Measurements from ENCODE around the gene HNRNPLL.

The HNRNPLL gene

DNA sequence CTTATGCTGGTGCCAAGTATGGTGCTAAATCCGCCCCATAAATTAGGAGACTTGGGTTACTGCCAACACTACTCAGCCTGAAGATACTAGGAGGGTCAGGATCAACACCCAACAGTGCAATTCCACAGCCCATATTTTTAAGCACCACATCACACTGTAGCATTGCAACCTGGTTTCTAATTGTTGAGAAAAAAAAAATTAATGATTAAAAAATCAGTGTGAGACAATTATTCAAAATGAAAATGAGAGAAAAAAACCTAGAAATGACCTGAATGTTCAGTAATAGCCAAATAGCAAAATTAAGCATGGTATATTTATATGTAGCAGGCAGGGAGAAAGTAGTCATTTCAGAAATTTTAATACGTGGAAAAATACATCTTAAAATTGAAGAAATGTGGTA lies 29.2 kb upstream of the HNRNPLL start:
- no peak overlapping the region for H3K4me3 ChIP-seq (IDR thresholded peaks at IDR 0.05; ENCODE audit: insufficient read depth, low read depth, low read length)
- H3K27ac ChIP-seq, result no peak overlapping the region
- no peaks in the 10 kb centered on the region for H4K20me1 ChIP-seq (ENCODE audit: insufficient read depth)
- TF ChIP-seq, protein P1, sequence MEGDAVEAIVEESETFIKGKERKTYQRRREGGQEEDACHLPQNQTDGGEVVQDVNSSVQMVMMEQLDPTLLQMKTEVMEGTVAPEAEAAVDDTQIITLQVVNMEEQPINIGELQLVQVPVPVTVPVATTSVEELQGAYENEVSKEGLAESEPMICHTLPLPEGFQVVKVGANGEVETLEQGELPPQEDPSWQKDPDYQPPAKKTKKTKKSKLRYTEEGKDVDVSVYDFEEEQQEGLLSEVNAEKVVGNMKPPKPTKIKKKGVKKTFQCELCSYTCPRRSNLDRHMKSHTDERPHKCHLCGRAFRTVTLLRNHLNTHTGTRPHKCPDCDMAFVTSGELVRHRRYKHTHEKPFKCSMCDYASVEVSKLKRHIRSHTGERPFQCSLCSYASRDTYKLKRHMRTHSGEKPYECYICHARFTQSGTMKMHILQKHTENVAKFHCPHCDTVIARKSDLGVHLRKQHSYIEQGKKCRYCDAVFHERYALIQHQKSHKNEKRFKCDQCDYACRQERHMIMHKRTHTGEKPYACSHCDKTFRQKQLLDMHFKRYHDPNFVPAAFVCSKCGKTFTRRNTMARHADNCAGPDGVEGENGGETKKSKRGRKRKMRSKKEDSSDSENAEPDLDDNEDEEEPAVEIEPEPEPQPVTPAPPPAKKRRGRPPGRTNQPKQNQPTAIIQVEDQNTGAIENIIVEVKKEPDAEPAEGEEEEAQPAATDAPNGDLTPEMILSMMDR (conservative IDR thresholded peaks at IDR 0.05; ENCODE audit: low read depth, low read length), result no peak
- no peak overlapping the region for H3K4me2 ChIP-seq
- no peak overlapping the region for H3K9ac ChIP-seq
- H3K27me3 ChIP-seq (ENCODE audit: insufficient read depth, low read depth), result no peaks in the 10 kb centered on the region
- no peaks in the 10 kb centered on the region for H3K79me2 ChIP-seq (ENCODE audit: insufficient read depth, low read depth)
- H3K36me3 ChIP-seq (ENCODE audit: insufficient read depth), result no peaks in the 10 kb centered on the region
- H3K4me1 ChIP-seq (ENCODE audit: low read depth, poor library complexity, severe bottlenecking), result peaks cover 30% of the 10 kb centered on the region
- no peak overlapping the region for H2AFZ ChIP-seq (ENCODE audit: low read depth)

GRCh38 chr2:38629684-38630083 lies 27.0 kb upstream of the HNRNPLL start:
- Histone ChIP-seq H3K4me3 (IDR thresholded peaks at IDR 0.05; ENCODE audit: insufficient read depth, low read depth, low read length) (no peak overlapping the region), H3K79me2 (ENCODE audit: insufficient read depth, low read depth) (no peaks in the 10 kb centered on the region), H3K36me3 (ENCODE audit: insufficient read depth) (no peaks in the 10 kb centered on the region), H3K27me3 (ENCODE audit: insufficient read depth, low read depth) (no peaks in the 10 kb centered on the region), H3K9ac (no peak overlapping the region), H3K27ac (no peak overlapping the region), H3K4me2 (no peak overlapping the region), H3K4me1 (ENCODE audit: low read depth, poor library complexity, severe bottlenecking) (peaks cover 17% of the 10 kb centered on the region), H4K20me1 (ENCODE audit: insufficient read depth) (no peaks in the 10 kb centered on the region), H2AFZ (ENCODE audit: low read depth) (no peak overlapping the region)
- TF ChIP-seq, protein P1 (conservative IDR thresholded peaks at IDR 0.05; ENCODE audit: low read depth, low read length), result no peak

GRCh38 chr2:38627391-38627790 lies 24.7 kb upstream of the HNRNPLL start:
- H3K4me2 ChIP-seq, result no peak overlapping the region
- H3K36me3 ChIP-seq (ENCODE audit: insufficient read depth), result no peaks in the 10 kb centered on the region
- H3K27me3 ChIP-seq (ENCODE audit: insufficient read depth, low read depth), result no peaks in the 10 kb centered on the region
- no peaks in the 10 kb centered on the region for H3K79me2 ChIP-seq (ENCODE audit: insufficient read depth, low read depth)
- H3K9ac ChIP-seq, result no peak overlapping the region
- H3K4me1 ChIP-seq (ENCODE audit: low read depth, poor library complexity, severe bottlenecking), result peaks cover 5% of the 10 kb centered on the region
- no peak overlapping the region for H2AFZ ChIP-seq (ENCODE audit: low read depth)
- no peak overlapping the region for H3K4me3 ChIP-seq (IDR thresholded peaks at IDR 0.05; ENCODE audit: insufficient read depth, low read depth, low read length)
- TF ChIP-seq, protein P1 (conservative IDR thresholded peaks at IDR 0.05; ENCODE audit: low read depth, low read length), result no peak
- H4K20me1 ChIP-seq (ENCODE audit: insufficient read depth), result no peaks in the 10 kb centered on the region
- no peak overlapping the region for H3K27ac ChIP-seq

DNA sequence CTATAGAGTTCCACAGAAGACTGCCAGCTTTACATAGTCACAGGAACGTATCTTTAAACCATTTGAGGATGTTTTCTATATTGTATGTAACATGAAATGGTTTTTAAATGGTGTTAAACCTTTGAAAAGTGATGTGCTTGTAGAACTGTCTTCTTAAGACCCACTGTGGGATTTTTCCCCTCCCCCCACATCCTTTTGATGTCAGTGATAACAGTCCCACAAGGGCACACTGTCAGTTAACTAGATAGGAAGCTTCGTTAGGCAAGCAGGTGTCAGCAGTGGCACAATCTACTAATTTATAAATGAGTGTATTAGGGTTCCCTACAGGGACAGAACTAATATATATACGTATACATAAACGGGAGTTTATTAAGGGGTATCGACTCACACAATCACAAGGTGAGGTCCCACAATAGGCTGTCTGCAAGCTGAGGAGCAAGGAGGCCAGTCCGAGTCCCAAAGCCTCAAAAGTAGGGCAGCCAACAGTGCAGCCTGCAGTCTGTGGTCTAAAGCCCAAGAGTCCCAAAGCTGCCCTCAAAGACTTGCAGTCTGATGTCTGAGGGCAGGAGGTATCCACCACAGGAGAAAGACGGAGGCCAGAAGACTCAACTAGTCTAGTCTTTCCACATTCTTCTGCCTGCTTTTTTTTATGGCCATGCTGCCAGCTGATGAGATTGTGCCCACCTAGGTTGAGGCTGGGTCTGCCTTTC lies 23.8 kb upstream of the HNRNPLL start:
- no peaks in the 10 kb centered on the region for H3K79me2 ChIP-seq (ENCODE audit: insufficient read depth, low read depth)
- no peak overlapping the region for H3K27ac ChIP-seq
- H3K9ac ChIP-seq, result no peak overlapping the region
- H3K4me3 ChIP-seq (IDR thresholded peaks at IDR 0.05; ENCODE audit: insufficient read depth, low read depth, low read length), result no peak overlapping the region
- no peak overlapping the region for H2AFZ ChIP-seq (ENCODE audit: low read depth)
- H3K4me1 ChIP-seq (ENCODE audit: low read depth, poor library complexity, severe bottlenecking), result peaks cover 5% of the 10 kb centered on the region
- H3K36me3 ChIP-seq (ENCODE audit: insufficient read depth), result no peaks in the 10 kb centered on the region
- H4K20me1 ChIP-seq (ENCODE audit: insufficient read depth), result no peaks in the 10 kb centered on the region
- H3K27me3 ChIP-seq (ENCODE audit: insufficient read depth, low read depth), result no peaks in the 10 kb centered on the region
- no peak overlapping the region for H3K4me2 ChIP-seq
- TF ChIP-seq, protein P1 (conservative IDR thresholded peaks at IDR 0.05; ENCODE audit: low read depth, low read length), result no peak

Measured in KMS-11 (cell line).